DMS153 (cell line): ENCODE measurements around the gene LRTM2.
A peak's percentile ranks its signal among the peaks of the same experiment; 100 is the strongest.

Experiments used
- DNase-seq: peaks from one replicate; lab custom pipeline; 2025; lab: John Stamatoyannopoulos, UW

The LRTM2 gene

DNA sequence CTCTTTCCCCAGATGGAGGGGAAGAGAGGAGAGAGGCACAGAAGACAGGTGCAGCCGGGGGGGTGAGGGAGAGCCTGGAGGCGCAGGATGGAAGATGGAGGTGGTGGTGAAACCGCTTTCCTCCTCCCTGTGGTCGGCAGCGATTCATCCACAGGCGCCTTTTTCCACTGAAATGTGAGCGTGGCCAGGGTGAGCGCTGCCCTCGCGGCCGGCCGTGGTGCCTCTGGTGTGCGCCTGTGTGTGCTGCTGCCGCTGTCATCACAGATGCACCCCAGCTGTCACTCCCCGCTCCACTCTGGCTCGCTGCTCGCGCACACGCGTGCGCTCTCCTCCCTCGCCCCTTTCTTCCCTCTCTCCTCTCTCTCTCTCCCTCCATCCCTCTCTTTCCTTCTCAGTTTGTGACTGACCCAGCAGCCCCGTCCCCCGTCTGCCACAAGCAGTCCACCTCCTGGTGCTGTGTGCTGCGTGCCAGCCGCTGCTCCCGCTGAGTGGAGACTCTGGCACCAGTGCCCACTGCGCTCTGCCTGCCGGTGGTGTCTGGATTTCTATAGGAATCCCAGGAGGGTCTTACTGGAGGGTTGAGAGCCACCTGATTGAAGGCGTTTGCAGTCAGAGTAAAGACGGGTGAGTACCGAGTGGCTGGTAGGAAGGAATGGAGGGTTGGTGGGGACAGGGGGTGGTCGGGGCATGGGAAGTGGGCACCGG is at the start of gene LRTM2:
Gene LRTM2 (plus strand): TSS at position 375 of the 705 bp plus-strand sequence. CDS start 7,584 bp downstream, outside the sequence.
- no peak for DNase-seq

DNA sequence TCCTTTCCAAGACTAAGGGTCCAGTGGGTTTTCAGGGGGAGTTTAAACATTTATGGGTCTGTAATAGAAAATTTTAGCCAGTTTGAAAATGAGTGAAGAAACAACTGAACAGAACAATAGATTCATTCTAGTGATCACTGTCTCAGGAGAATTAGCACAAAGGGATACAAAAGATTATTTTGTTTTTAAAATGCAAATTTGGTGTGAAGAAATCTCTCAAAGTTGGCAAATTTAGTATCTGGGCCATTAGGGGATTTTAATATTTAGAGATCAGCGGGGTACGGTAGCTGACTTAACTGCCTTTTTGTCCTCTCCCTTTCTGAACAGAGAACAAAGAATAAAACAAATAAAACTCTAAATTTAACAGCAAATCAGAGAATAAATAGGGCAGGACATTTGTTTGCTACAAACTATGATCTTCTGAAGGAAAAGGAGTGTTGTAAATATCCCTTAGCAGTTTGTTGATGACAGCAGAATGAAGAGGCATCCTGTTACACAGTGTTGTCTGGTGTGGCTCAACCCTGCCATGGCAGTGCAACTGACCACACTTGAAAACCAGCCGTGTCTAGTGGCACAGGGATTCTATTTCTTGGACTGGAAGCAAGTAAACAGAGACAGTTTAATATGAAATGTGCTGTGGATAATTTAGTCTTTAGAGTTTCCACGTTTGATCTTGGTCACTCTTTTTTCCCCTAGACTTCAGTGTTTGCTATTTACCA is 46.3 kb upstream of the LRTM2 start:
- DNase-seq, result no peak

DNA sequence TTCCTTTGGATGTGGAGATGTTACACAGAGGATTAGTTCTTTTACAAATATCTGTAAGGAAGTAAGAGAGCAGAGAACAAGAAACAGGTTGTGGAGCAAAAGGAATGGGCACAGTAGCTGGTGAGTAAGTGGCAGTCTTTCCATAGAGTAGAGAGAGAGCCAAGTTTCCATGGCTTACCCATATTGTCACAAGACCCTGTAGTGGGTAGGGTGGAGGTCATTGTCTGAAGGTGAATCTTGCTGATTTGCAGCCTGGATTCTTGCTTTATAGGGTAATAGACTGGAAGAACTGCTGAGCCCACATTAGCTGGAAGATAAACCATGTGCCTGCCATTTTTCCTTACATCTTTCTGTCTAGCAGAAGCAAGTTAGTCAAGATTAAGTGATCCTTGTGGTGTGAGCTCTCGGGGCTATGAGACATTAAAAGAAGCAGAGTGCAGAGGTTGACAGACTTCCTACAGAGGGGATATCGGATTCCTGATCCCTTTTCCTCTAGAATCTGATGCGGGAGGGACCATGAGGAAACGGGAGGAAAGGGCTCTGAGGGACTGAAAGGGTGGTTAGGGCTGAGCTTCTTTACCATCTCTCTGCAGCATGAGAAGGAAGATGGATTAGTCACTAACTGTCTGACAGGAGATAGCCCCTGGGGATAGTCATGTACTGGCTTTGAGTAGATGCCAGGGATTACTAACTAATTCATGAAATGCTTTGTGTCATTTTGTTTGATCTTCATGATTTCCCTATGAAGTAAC is 44.0 kb upstream of the LRTM2 start:
- no peak for DNase-seq

DNA sequence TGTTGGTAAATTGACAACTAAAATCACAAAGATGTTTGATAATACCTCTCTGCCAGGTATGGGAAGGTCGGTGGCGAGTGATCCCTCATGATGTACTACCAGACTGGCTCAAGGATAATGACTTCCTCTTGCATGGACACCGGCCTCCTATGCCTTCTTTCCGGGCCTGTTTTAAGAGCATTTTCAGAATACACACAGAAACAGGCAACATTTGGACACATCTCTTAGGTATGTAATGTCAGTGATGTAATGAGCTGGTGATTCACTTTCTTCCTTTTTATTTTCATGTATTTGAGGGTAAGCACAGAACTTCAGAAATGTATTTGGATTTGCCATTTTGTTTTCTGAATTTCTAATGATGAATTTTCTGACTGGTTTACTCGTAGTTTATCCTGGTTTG is 42.6 kb upstream of the LRTM2 start:
- DNase-seq, result no peak

DNA sequence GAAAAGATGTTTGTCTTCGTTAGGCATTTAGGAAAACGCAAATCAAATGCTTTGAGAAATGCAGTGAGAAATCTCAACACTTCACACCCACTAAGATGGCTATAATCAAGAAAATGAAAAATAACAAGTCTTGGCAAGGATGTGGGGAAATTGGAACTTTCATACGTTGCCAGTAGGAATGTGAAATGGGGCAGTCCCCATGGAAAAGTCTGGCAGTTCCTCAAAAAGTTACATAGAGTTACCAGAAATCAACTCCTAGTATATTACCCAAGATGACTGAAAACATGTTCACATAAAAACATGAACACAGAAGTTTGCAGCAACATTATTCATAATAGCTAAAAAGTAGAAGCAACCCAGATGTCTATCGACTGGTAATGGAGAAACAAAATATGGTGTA is 41.5 kb upstream of the LRTM2 start:
- DNase-seq, result no peak

DNA sequence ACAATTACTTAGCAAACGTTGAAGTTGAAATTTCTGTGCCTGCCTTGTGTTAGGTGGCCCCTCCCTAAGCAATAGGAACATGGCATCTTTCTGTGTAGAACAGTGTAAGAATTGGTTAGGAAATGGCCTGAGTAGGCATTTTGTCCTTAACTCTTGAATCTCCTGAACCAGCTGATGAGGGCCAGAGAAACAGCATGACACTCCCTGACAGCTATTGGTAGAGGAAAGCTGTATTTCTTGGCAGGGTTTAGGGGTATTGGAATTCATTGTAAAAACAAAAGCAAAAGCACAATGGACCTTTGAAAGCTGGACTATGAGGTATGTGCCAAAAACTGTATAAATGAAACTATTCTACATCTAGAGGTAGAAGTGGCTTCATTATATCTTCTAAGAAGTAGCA is 40.6 kb upstream of the LRTM2 start:
- no peak for DNase-seq

DNA sequence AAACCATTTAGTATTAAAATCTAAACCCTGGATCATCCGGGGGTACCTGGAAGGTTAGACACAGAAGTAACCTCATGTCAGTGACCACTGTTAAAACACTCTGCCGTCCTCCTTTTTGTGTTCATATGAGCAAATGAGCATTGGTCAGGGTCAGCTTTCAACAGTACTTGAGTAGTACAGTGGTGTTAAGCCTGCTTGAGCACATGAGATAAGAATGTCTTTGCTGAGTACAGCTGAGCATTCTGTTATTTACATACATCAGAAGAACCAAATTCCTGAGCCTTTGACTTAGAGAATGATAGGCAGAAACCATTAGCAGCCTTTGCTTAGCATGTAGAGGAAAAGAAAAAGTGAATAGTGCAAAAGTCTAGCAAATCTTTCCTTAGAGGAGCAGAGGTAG is 38.6 kb upstream of the LRTM2 start:
- DNase-seq, result no peak

DNA sequence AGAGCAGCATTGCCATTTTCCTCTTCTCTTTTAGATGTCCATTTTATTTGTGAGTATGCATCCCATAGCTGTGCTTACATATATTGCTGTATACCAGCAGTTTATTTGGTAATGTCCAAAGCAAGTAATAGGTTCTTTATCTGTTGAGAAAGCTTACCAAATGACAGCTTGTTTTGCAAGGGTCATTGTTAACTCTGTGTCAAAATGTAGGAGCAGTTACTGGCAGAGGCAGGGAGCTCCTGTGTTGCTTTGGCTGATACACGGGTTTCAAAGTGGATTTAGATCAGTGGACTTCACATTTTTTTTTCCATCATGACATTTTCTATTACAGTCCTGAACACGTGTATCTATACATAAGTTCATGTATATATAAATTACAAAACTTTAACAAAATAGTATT is 38.1 kb upstream of the LRTM2 start:
- DNase-seq, result no peak

DNA sequence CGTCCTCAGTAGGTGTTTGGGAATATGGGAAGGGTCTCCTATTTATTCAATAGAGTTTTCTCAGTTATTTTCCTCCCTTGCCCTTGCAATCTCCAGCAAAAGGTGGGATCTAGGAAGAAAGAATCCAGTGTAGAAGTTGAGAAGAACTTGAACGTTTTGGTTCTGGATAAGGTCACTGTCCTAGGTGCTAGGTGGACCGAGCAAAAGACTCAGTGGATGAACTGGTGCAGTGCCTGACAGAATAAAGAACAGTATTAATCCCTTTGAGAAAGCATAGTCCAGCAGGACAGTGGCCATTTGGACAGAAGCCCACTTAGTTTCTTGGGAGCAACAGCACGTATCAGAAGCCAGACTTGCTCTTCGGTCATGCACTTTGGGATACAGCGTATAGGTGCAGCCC is 32.7 kb upstream of the LRTM2 start:
- no peak for DNase-seq

DNA sequence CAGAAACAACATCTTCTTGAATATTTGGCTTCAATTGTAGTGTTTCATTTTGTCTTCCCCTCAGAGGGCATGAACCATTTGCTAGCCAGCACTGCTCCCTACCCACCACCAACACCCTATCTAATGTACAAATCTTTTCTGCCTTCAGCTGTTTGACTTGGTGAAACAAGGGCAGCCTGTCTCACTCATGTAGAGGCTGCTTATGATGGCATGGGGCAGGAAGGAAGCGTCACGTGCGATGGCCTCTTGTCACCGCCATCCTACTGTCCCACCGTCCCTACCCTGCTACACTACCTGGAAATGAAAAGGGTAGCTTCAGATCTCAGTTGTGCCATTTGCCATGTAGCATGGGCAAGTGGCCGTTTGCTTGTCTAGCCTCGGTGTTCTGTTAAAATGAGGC is 29.9 kb upstream of the LRTM2 start:
- DNase-seq, result no peak

DNA sequence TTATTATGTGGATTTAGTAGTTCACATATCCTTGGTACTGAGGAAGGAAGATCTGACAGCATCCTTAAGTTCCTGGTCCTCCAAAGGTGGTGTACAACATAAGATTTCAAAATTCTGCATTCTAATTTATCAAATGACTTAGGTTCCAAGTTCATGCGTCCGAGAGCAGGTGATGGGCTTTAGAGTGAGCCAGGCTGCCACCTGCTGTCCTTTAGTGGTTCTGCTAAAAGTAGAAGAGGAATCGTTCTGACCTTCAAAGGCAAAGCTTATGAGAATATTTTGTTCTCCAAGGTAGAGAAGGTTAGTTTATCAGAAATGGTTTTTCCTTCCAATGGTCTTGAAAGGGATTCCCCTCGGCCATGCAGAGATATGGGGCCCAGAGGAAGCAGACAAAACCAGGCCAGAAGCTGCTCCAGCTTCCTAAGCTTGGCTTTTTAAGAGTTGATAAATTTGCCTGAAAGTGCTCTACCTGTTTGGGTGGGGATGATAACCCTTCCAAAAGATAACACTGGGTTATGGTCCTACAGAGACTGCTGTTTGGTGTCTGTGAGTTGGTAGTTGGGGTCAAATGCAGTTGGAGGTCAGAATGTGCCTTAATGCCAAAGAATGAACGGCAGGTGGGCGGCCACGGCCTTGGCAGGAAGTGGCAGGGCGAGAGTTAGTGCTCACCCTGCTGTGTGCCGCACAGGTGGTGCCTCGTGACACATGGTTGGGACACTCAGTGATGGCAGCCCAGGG is 29.1 kb upstream of the LRTM2 start:
- no peak for DNase-seq

DNA sequence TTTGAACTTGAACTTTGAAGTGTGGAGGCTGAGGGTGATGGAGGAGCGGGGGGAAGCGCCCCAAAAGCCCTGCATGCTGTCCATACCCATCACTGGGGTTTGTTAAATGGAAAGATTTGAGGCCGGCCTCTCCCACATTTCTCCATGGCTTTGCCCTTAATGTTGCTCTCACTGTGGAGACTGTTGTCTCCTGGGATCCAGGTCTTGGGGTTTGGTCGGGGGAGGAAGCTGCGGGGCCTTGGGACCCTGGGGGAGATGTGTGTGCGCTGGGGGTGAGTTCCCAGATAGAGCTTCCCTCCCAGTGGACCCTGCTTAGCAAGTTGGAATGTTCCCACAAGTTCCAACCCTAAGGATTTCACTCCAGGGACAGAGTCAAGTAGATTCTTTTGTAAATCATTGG is 28.0 kb upstream of the LRTM2 start:
- DNase-seq, result no peak

DNA sequence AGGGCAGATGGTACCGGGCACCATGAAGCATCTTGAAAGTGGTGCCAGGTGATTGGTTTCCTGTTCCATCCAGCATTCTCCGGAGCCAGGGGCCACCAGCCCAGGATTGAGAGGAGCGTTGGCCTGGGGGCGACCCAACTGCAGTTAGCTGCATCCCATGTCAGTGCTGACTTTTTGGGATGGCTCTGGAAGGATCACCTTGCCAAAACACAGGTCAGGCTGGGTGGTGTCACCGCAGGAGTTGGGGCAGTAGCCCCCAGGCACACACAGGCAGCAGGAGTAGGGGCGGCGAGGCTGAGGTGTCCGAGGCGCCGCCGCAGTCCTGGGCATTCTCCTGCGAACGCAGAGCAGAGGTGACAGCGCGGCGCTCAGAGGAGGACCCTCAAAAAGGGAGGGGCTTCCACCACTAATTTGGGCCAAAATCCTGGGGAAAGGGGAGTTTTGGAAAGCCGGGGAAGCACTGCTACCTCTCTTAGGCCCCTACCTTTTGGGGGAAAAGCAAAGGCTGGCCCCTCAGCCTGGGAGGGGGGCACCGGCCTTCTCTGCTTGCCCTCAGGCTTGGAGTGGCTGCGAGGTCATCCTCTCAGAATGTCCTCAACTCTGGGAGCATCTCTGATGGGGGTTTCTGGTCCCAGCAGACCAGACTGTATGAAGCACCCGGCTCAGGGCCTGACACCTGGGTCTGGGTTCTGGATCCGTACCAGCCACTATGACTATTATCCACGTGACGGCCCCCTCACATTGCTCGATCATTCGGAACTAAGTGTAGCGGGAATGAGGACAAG is 26.7 kb upstream of the LRTM2 start:
- no peak for DNase-seq

DNA sequence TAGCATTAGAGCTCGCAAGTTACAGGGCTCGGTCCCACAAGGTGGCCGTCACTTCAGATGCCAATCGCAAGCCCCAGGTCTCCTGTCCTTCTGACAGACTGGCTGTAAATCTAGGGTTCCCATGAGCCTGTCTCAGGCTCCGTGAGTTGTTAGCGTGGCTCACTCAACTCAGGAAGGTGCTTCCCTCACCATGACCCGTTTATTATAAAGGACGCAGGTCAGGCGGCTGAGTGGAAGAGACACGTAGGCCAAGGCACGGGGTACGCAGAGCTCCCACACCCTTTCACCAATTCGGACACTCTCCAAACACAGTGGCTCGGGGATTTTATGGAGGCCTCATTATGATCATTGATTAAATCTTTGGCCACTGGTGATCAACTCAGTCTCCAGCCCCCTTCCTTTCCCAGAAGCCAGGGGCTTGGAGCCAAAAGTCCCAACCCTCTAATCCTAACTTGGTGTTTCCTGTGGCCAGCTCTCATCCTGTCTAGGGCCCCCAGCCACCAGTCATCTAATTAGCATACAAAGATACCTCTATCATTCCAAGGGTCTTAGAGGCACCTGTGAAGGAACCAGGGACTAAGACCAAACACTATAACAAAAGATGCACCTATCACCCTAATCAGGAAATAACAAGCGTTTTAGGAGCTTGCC is 25.8 kb upstream of the LRTM2 start:
- DNase-seq, result no peak

DNA sequence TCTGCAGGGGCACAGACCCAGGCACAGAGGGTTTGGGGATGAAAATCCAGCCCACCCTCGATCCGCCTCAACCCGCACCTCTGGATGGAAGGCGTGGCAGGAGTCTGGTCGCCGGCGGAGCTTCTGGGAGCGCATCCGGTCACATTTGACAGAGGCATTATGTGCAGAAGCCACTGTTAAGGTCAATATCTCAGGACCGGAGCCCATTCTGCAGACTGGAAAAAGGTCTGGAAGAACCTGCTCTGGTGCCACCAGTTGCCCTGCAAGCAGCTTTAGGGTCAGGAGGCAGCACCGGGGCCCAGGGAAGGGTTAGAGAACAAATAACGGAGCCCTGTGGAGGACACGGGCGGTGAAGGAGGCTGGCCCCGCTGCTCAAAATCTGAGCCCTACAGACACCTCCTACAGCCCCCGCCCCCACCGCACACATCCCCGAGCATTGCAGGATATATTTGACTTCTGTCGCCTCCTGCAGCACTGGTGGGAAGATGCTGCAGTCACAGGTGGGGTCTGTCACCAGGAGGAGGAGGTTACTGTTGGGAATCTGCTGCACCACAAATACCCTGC is 25.1 kb upstream of the LRTM2 start:
- DNase-seq, result no peak

DNA sequence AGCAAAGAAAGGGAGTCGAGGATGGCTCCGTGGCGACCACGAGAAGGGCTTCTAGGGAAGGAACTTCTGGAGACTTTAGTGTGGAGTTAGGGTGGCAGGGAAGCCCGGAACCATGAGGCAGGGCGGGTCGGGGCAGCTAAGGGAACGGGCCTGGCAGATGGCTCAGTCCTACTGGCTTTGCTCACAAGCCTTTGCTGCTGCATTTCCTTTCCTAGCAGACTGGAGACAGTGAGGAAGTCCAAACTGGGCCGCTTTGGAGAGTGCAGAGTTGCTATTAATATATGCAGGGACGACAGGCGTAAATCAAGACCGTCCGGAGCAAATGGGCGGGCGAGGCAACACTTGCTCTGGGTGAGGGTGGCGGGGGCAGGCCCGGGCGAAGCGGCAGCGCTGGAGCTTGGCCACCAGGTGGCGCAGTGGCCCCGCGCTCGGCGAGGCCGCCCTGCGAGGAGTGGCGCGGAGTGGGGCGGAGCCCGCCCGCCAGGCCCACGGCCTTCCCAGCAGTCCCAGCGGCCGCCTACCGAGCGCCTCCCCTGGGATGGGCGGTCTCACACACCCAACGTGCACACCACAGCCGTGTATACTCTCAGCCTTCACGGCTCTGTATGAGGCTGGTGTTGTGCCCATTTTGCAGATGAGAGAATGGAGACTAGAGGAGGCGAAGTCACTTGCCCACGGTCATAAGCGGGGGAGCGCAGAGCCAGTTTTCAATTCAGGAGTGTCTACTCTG is 24.4 kb upstream of the LRTM2 start:
- peak; percentile 80 for DNase-seq

DNA sequence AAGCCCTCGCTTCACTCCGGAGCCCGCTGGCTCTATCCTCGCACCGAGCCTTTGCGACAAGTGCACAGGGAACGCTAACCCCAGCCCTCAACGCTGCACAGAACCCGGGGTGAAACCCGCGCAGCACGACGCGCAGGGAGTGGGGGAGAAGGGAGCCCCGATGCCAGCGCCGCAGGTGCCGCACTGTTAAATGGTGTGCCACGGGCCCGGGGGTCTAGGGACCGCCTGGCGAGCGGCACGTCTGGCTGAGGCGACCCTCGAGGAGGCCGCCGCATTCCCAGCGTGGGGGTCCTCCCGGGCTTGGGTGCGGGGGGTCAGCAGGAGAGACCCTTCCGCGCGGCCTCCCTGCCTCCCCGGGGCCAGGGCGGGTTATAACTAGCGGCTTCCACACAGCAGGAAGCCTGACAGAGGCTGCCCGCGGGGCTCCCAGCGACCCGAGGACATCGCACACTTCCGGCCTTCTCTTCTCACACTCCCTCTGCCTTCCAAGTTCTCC is 23.8 kb upstream of the LRTM2 start:
- peak; percentile 36 for DNase-seq

DNA sequence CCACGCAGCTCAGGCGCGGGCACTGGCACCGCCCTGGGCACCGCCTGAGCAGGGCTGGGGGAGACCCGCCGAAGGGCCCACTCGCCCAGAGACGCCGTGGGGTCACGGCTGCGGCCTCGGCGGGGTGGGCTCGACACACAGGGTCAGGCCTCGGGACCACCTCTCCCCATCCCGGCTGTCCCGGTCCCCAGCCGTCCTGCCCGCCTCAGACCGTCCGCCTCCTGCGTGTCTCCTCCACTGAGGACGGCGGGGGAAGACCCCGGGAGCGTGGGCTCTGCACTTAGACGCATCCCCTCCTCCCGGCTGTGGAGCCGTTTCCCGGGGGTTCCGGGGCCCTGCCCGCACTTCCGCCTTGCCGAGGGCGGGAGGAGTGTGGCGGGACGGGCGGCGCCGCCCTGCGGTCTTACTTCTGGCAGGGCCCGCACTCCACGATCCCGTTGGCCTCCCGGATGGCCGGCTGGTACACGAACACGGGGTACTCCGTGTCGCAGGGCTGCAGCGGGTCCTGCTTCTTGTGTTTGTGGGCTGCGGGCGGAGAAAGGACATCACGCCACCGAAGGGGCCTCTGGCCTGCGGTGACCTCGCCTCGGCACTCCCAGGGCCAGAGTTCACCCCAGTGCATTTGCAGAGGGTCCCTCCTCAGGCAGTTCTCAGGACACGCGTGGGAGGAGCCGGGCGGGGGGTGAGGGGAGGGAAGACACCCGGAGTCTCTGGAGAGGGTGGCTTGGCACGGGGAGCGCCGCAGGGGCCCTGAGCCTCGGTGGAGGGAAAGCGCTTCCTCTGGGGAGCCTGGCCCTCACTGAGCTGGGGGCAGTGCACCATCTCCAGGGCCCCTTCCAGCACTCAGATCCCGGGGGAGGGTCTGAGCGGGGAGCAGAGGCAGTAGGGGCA is 23.1 kb upstream of the LRTM2 start:
- no peak for DNase-seq
